Neuronal stem cell (in vitro differentiated cells): Measurements from ENCODE around the gene NRGN. TPM values are rescaled to one million over a fixed set of nuclear protein-coding genes. Genes with fewer than 3 reads are reported as not detected.

ENCODE experiments used
- DNase-seq: peaks from one replicate; pipeline ENCODE4 v3.0.0-alpha.2; 2013; ENCODE audit warnings: low spot score
- H2AFZ ChIP-seq: one replicate; pipeline ENCODE4 v1.6.1; 2013; ENCODE audit warnings: mild to moderate bottlenecking, low read length, inconsistent platforms
- H2AK5ac ChIP-seq: 2 replicates; pipeline ENCODE4 v1.6.1; 2013; ENCODE audit warnings: low read depth, mild to moderate bottlenecking, inconsistent platforms, low read length, moderate library complexity, mixed read lengths
- H2BK120ac ChIP-seq: 2 replicates; pipeline ENCODE4 v1.6.1; 2013; ENCODE audit warnings: low read depth, mild to moderate bottlenecking, inconsistent platforms, low read length, moderate library complexity, mixed read lengths
- H2BK12ac ChIP-seq: one replicate; pipeline ENCODE4 v1.6.1; 2013; ENCODE audit warnings: low read length, inconsistent platforms
- H2BK15ac ChIP-seq: 2 replicates; pipeline ENCODE4 v1.6.1; 2013; ENCODE audit warnings: mild to moderate bottlenecking, low read length, inconsistent platforms, mixed read lengths
- H2BK5ac ChIP-seq: one replicate; pipeline ENCODE4 v1.6.1; 2013; ENCODE audit warnings: inconsistent platforms, mild to moderate bottlenecking, low read length, moderate library complexity
- H3K14ac ChIP-seq: one replicate; pipeline ENCODE4 v1.6.1; 2013; ENCODE audit warnings: low read length, inconsistent platforms
- H3K18ac ChIP-seq: 2 replicates; pipeline ENCODE4 v1.6.1; 2013; ENCODE audit warnings: low read length, inconsistent platforms
- H3K23ac ChIP-seq: 2 replicates; pipeline ENCODE4 v1.6.1; 2013; ENCODE audit warnings: low read depth, mild to moderate bottlenecking, mixed read lengths, low read length, inconsistent platforms; ENCODE audit not compliant: poor library complexity
- H3K27ac ChIP-seq: replicated peaks from 3 replicates; pipeline ENCODE4 v1.5.1; 2013; ENCODE audit warnings: low read length, inconsistent platforms
- H3K27me3 ChIP-seq, 3 experiments: 2 replicates each; pipeline ENCODE4 v1.6.1; 2013; ENCODE audit warnings: low read length in 3 of 3, mild to moderate bottlenecking in 2 of 3, inconsistent platforms in 1 of 3, low read depth in 1 of 3, mixed read lengths in 1 of 3, moderate library complexity in 1 of 3; ENCODE audit not compliant: control insufficient read depth in 3 of 3, insufficient read depth in 3 of 3
- H3K36me3 ChIP-seq, 2 donors: replicated peaks in 1 of 2; 2 replicates each; pipeline ENCODE4 v1.6.1; 2013; ENCODE audit warnings: low read length in 2 of 2; ENCODE audit not compliant: control insufficient read depth in 2 of 2, insufficient read depth in 2 of 2
- H3K4ac ChIP-seq: 2 replicates; pipeline ENCODE4 v1.6.1; 2013; ENCODE audit warnings: inconsistent platforms, mild to moderate bottlenecking, low read length, moderate library complexity
- H3K4me1 ChIP-seq, 2 donors: 1 replicate in 1 of 2; 2 replicates in 1 of 2; pipeline ENCODE4 v1.6.1; 2013; ENCODE audit warnings: low read length in 2 of 2, low read depth in 1 of 2; ENCODE audit not compliant: control insufficient read depth in 2 of 2, insufficient read depth in 1 of 2
- H3K4me2 ChIP-seq: one replicate; pipeline ENCODE4 v1.6.1; 2013; ENCODE audit warnings: mild to moderate bottlenecking, low read length, inconsistent platforms; ENCODE audit not compliant: insufficient read depth, poor library complexity, severe bottlenecking
- H3K4me3 ChIP-seq, 2 donors: 2 replicates each; pipeline ENCODE4 v1.5.1; 2013; ENCODE audit warnings: low read length in 2 of 2, mild to moderate bottlenecking in 2 of 2, inconsistent platforms in 1 of 2, moderate library complexity in 1 of 2
- H3K79me1 ChIP-seq: one replicate; pipeline ENCODE4 v1.6.1; 2013; ENCODE audit warnings: low read depth, mild to moderate bottlenecking, inconsistent platforms, low read length, moderate library complexity
- H3K9ac ChIP-seq: one replicate; pipeline ENCODE4 v1.6.1; 2013; ENCODE audit warnings: mild to moderate bottlenecking, low read depth, low read length, inconsistent platforms; ENCODE audit not compliant: poor library complexity
- H3K9me3 ChIP-seq, 2 donors: replicated peaks in 1 of 2; 2 replicates each; pipeline versions ENCODE3 to v1.6.1; 2013; ENCODE audit warnings: low read length in 2 of 2, mild to moderate bottlenecking in 2 of 2, inconsistent platforms in 1 of 2, low read depth in 1 of 2, mixed read lengths in 1 of 2, moderate library complexity in 1 of 2; ENCODE audit not compliant: control insufficient read depth in 2 of 2, insufficient read depth in 1 of 2
- H4K8ac ChIP-seq: one replicate; pipeline ENCODE4 v1.6.1; 2013; ENCODE audit warnings: low read depth, mild to moderate bottlenecking, inconsistent platforms, low read length, moderate library complexity
- H4K91ac ChIP-seq: one replicate; pipeline ENCODE4 v1.6.1; 2013; ENCODE audit warnings: low read length, low read depth, mild to moderate bottlenecking, inconsistent platforms; ENCODE audit not compliant: poor library complexity
- WGBS, 2 donors: extraction: QIAGEN DNeasy Blood & Tissue Kit; methylation state at CpG; one replicate each; pipeline ENCODE4 v1.1.7; 2013; ENCODE audit warnings: missing lambda C conversion rate in 2 of 2, mixed read lengths in 1 of 2; ENCODE audit not compliant: insufficient read length in 2 of 2, insufficient replicate concordance in 1 of 2; ENCODE audit errors: extremely low coverage in 2 of 2; 5-methylcytosine and 5-hydroxymethylcytosine counted together
- polyA plus RNA-seq, 2 experiments: library from polyadenylated mRNA; stranded (reverse); fragments of 200-250 nt; gene quantifications; one replicate each; pipeline ENCODE4 v1.2.3, GENCODE V29; 2013

The NRGN gene
- 11.4 TPM for polyA plus RNA-seq (2013, experiment 1 of 2)
- polyA plus RNA-seq (2013, experiment 2 of 2): 11.7 TPM

DNA sequence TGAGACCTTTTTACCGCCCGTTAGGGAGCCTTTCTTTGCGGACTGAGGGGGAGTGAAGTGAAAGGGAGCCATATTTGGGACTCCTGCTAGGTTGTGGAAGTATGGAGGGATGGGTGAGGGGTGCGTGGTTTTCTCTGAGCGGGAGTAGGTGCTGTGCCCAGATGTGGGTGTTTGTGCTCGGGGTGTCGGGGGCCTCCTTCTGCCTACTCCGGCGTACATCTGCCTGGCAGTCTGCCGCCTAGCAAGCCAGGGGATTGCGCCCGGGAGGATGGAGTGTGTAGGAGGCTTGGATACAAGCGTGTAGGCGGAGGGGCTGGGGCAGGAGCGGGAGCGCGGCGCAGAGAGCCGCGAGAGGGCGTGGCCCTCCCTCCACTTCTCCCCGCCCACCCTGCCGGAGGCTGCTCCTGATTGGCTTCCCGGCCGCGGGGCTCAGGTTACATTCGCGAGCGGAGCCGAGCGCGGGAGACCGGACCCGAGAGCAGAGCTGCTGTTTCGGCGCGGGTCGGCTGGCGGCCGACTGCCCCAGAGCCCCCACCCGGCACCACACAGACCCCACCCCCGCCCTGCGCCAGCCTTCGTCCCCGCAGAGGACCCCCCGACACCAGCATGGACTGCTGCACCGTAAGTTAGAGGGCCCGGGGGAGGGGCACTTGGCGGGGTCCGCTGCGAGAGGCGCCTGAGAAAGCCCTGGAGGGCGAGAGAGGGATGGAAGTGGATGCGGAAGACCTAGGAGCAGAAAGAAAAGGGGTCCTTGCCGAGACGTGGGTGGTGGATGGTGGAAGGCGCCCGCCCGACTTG is at the start of gene NRGN:
NRGN (plus strand) TSS at position 464 of the 798 bp plus-strand sequence; CDS start at position 607, 143 bp downstream.
- Histone ChIP-seq H2BK5ac (no peak within 1 kb of the TSS), H3K4me1 (peaks cover 14 to 31% of the 10 kb centered on the region in 2 donors), H3K9me3 (peaks cover 0 to 6% of the 10 kb centered on the region in 2 donors), H3K4me3 (peak within 1 kb of the TSS; percentile 55 to 80), H2BK12ac (no peak within 1 kb of the TSS), H2AK5ac (no peak within 1 kb of the TSS), H3K23ac (no peak within 1 kb of the TSS), H3K4ac (no peak within 1 kb of the TSS), H2BK15ac (no peak within 1 kb of the TSS), H3K4me2 (peak within 1 kb of the TSS; percentile 78), H4K91ac (no peak within 1 kb of the TSS), H3K9ac (peak within 1 kb of the TSS; percentile 2), H3K79me1 (no peaks in the 10 kb centered on the region), H3K27me3 (peaks cover 3 to 66% (median 16%) of the 10 kb centered on the region in 3 experiments), H3K14ac (no peak within 1 kb of the TSS), H4K8ac (no peak within 1 kb of the TSS), H3K36me3 (peaks cover 0 to 3% of the 10 kb centered on the region in 2 donors), H2BK120ac (no peak within 1 kb of the TSS), H2AFZ (peak within 1 kb of the TSS; percentile 82), H3K18ac (peak within 1 kb of the TSS; percentile 74), H3K27ac (no peak within 1 kb of the TSS)
- no CpG with 5 or more reads among the region's 59 CpGs for WGBS, 2 donors
- peak; percentile 92 for DNase-seq

DNA sequence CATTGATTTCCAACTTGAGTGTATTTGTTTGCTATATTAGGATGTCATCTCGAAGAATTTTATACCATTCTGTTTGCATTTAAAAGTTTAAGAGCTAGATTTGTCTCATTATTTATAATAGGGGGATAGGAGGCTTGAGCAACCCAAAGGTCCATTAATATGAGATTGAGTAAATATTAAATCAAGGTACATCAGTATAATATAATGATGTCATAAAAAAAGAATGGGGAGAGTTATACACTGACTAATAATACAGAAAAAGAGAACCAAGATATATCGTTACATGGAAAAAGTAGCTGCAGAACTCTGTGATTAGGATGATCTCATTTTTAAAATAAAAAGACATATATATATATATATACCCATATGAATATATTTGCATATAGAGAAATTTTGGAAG is 46.6 kb upstream of the NRGN start:
- Histone ChIP-seq H3K4ac (no peak overlapping the region), H3K4me3 (no peak overlapping the region), H3K79me1 (no peaks in the 10 kb centered on the region), H3K18ac (no peak overlapping the region), H2BK12ac (no peak overlapping the region), H3K9me3 (peaks cover 0 to 4% of the 10 kb centered on the region in 2 donors), H4K91ac (no peak overlapping the region), H2BK5ac (no peak overlapping the region), H2AK5ac (no peak overlapping the region), H3K27ac (no peak overlapping the region), H3K4me1 (no peaks in the 10 kb centered on the region), H3K27me3 (no peaks in the 10 kb centered on the region), H3K4me2 (no peak overlapping the region), H3K9ac (no peak overlapping the region), H2BK120ac (no peak overlapping the region), H2BK15ac (no peak overlapping the region), H2AFZ (no peak overlapping the region), H3K14ac (no peak overlapping the region), H3K23ac (no peak overlapping the region), H3K36me3 (peaks cover 2 to 10% of the 10 kb centered on the region in 2 donors), H4K8ac (no peak overlapping the region)
- no peak for DNase-seq
- WGBS, 2 donors: no CpG with 5 or more reads among the region's 2 CpGs

DNA sequence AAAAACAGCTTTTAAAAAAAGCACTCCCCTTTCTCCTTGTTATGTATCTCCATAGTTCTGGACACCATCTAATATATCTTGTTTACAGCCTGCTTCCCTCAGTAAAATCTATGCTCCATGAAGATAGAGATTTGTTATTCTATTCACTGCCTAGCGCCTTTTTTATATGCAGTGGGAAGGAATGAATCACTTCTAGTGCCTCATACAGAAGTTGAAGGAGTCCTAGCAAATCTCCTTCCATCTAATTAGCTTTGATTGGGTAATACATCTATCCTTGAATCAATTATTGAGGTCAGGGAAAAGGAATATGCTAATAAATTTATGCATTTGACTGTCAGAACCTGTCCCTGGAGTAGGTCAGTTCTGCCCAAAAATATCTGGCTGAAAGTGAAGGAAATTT is 40.2 kb upstream of the NRGN start:
- H2AK5ac ChIP-seq: no peak overlapping the region
- no peak overlapping the region for H2BK120ac ChIP-seq
- no peak overlapping the region for H3K18ac ChIP-seq
- no peak overlapping the region for H2AFZ ChIP-seq
- no CpG with 5 or more reads among the region's 1 CpG for WGBS, 2 donors
- H3K14ac ChIP-seq: no peak overlapping the region
- H3K9me3 ChIP-seq: peaks cover 0 to 4% of the 10 kb centered on the region in 2 donors
- H3K36me3 ChIP-seq: peaks cover 0 to 5% of the 10 kb centered on the region in 2 donors
- H3K4ac ChIP-seq: no peak overlapping the region
- H3K4me3 ChIP-seq: no peak overlapping the region
- H3K23ac ChIP-seq: no peak overlapping the region
- no peak overlapping the region for H3K9ac ChIP-seq
- no peak overlapping the region for H4K8ac ChIP-seq
- H3K27ac ChIP-seq: no peak overlapping the region
- no peak for DNase-seq
- H3K4me1 ChIP-seq: no peaks in the 10 kb centered on the region
- H2BK15ac ChIP-seq: no peak overlapping the region
- no peaks in the 10 kb centered on the region for H3K79me1 ChIP-seq
- H2BK5ac ChIP-seq: no peak overlapping the region
- H3K4me2 ChIP-seq: no peak overlapping the region
- no peak overlapping the region for H2BK12ac ChIP-seq
- H3K27me3 ChIP-seq: no peaks in the 10 kb centered on the region
- no peak overlapping the region for H4K91ac ChIP-seq

DNA sequence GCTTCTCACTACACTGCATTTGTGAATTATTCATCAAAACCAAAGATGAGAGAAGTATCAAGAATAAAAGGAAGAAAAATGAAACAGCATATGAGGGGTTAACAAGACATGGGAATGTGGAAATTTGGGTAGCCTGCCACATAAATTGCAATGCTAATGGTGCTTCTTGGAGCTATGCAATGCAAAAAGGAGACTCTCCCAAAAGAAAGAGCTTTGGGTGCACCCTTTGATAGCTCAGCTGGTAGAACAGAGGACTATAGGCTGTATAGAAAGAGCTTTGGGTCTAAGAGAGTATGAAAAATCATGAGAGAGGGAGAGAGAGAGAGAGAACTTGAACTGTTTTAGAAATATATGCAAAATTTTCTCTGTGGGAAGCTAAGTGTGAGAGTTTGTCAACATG is 39.7 kb upstream of the NRGN start:
- no peak for DNase-seq
- Histone ChIP-seq H2AK5ac (no peak overlapping the region), H4K91ac (no peak overlapping the region), H3K9me3 (peaks cover 0 to 4% of the 10 kb centered on the region in 2 donors), H3K79me1 (no peaks in the 10 kb centered on the region), H3K4me3 (no peak overlapping the region), H2BK120ac (no peak overlapping the region), H3K36me3 (peaks cover 0 to 5% of the 10 kb centered on the region in 2 donors), H4K8ac (no peak overlapping the region), H3K4me2 (no peak overlapping the region), H2BK5ac (no peak overlapping the region), H3K4ac (no peak overlapping the region), H3K23ac (no peak overlapping the region), H3K4me1 (no peaks in the 10 kb centered on the region), H3K27me3 (no peaks in the 10 kb centered on the region), H3K9ac (no peak overlapping the region), H3K27ac (no peak overlapping the region), H2BK12ac (no peak overlapping the region), H2AFZ (no peak overlapping the region), H3K18ac (no peak overlapping the region), H2BK15ac (no peak overlapping the region), H3K14ac (no peak overlapping the region)
